ENCODE data around the gene GALNT16. TPM values are rescaled to one million over a fixed set of nuclear protein-coding genes. Genes with fewer than 3 reads are reported as not detected.

GALNT16 gene
- total and polyA plus RNA-seq, 2 donors (not counting 1 experiment from before 2014, with no cell fraction given): 0.09 to 3.4 TPM

DNA sequence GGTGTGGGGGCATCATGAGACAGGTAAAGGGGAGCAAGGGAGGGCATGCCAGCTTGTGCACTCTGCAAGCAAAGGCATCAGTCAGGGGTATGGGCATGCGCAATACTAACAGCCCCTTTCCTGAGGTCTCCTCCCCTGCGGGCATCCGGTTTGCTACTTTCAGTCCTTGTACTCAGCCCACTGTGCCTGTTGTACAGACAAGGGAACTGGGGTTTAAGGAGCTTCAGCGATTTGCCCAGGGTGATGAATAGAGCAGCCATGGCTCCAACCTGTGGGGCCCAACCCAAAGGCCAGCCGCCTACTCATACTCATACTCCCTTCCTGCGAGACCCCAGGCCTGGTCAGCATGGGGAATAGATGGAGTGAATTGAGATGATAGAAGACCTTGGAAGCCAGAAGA, 66.7 kb downstream of the GALNT16 start:
- WGBS (ENCODE audit: insufficient coverage): 67% methylated on average over 3 of the region's 6 CpGs
- no peak overlapping the region for H3K27ac Mint-ChIP-seq
- no peaks in the 10 kb centered on the region for H3K79me2 ChIP-seq (ENCODE audit: control insufficient read depth, insufficient read depth, low read length)
- ATAC-seq (ENCODE audit: low read depth) (no peak), DNase-seq (no peak)
- H3K9me3 Mint-ChIP-seq (ENCODE audit: insufficient read depth): no peaks in the 10 kb centered on the region
- no peaks in the 10 kb centered on the region for H3K36me3 ChIP-seq (replicated peaks in 1 of 2; ENCODE audit: control extremely low read depth in 1 of 2, control insufficient read depth in 1 of 2, extremely low read depth in 1 of 2, insufficient read depth in 2 of 2, low read length in 1 of 2)
- H2AFZ ChIP-seq (ENCODE audit: insufficient read depth, low read depth, low read length, poor library complexity, severe bottlenecking): no peak overlapping the region
- TF ChIP-seq, protein P1, sequence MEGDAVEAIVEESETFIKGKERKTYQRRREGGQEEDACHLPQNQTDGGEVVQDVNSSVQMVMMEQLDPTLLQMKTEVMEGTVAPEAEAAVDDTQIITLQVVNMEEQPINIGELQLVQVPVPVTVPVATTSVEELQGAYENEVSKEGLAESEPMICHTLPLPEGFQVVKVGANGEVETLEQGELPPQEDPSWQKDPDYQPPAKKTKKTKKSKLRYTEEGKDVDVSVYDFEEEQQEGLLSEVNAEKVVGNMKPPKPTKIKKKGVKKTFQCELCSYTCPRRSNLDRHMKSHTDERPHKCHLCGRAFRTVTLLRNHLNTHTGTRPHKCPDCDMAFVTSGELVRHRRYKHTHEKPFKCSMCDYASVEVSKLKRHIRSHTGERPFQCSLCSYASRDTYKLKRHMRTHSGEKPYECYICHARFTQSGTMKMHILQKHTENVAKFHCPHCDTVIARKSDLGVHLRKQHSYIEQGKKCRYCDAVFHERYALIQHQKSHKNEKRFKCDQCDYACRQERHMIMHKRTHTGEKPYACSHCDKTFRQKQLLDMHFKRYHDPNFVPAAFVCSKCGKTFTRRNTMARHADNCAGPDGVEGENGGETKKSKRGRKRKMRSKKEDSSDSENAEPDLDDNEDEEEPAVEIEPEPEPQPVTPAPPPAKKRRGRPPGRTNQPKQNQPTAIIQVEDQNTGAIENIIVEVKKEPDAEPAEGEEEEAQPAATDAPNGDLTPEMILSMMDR (IDR thresholded peaks at IDR 0.05): no peak
- no peak for TF ChIP-seq EZH2 (IDR thresholded peaks at IDR 0.05; ENCODE audit: borderline replicate concordance, insufficient read depth, low read depth, low read length, poor library complexity, severe bottlenecking)
- no peak overlapping the region for H3K4me3 Mint-ChIP-seq
- H3K4me2 ChIP-seq (replicated peaks; ENCODE audit: low read depth, low read length, poor library complexity, severe bottlenecking): no peak overlapping the region
- no peaks in the 10 kb centered on the region for H3K9me3 ChIP-seq (ENCODE audit: control extremely low read depth in 1 of 3, control insufficient read depth in 2 of 3, insufficient read depth in 1 of 3, low read length in 2 of 3)
- no peak overlapping the region for H3K4me3 ChIP-seq (ENCODE audit: control extremely low read depth in 1 of 5, extremely low read depth in 1 of 5, insufficient read depth in 1 of 5, low read depth in 2 of 5, low read length in 4 of 5)
- no peaks in the 10 kb centered on the region for H4K20me1 ChIP-seq (ENCODE audit: control insufficient read depth, insufficient read depth, low read length, poor library complexity, severe bottlenecking)
- CTCF ChIA-PET: no interaction called here
- no peak overlapping the region for H3K27ac ChIP-seq (ENCODE audit: low read length in 2 of 2)
- no peaks in the 10 kb centered on the region for H3K27me3 ChIP-seq (replicated peaks in 1 of 4; ENCODE audit: control extremely low read depth in 1 of 4, control insufficient read depth in 3 of 4, insufficient read depth in 4 of 4, low read length in 3 of 4)
- H3K4me1 ChIP-seq (ENCODE audit: control insufficient read depth in 2 of 2, insufficient read depth in 2 of 2, low read length in 2 of 2): no peaks in the 10 kb centered on the region
- no peaks in the 10 kb centered on the region for H3K4me1 Mint-ChIP-seq
- peaks cover 3% of the 10 kb centered on the region for H3K27me3 Mint-ChIP-seq
- H3K9ac ChIP-seq (ENCODE audit: low read length): no peak overlapping the region
- POLR2A ChIA-PET: no interaction called here
- intact Hi-C loops (cut with micrococcal nuclease): no loop called here

DNA sequence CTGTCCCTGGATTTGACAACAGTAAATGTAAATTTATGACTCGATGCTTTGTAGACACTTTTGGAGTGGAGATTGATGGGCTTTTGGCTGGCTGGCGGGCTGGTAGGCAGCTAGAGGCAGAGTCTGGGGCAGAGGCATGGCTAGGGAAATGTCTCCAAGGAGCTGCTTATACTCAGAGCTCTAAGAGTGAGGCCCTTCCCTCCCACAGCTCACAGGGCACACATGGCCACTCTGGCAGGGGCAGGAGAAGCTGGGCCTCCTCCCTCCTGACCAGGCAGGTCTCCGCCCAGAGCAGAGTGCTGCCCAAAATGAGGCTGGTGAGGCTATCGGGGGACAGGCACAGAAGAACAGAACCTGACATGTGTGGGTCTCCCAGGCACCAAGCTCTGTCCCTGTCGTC, 67.5 kb downstream of the GALNT16 start:
- H3K27ac Mint-ChIP-seq: no peak overlapping the region

More for the DNA sequence above, 67.5 kb downstream of the GALNT16 start:
- DNase-seq: no peak
- no peak overlapping the region for H2AFZ ChIP-seq (ENCODE audit: insufficient read depth, low read depth, low read length, poor library complexity, severe bottlenecking)
- no peaks in the 10 kb centered on the region for H4K20me1 ChIP-seq (ENCODE audit: control insufficient read depth, insufficient read depth, low read length, poor library complexity, severe bottlenecking)
- TF ChIP-seq, protein P1 (IDR thresholded peaks at IDR 0.05): no peak
- TF ChIP-seq EZH2 (IDR thresholded peaks at IDR 0.05; ENCODE audit: borderline replicate concordance, insufficient read depth, low read depth, low read length, poor library complexity, severe bottlenecking): no peak
- ChIA-PET CTCF (interaction anchor here (1.0 kb wide), 1 partner anchor 132 kb away, joined by 4 read pairs; no protein-coding TSS in a partner anchor), POLR2A (no interaction called here)
- H3K4me3 Mint-ChIP-seq: no peak overlapping the region
- no peak overlapping the region for H3K9ac ChIP-seq (ENCODE audit: low read length)
- no peak overlapping the region for H3K4me2 ChIP-seq (replicated peaks; ENCODE audit: low read depth, low read length, poor library complexity, severe bottlenecking)
- ATAC-seq (ENCODE audit: low read depth): no peak
- peaks cover 3% of the 10 kb centered on the region for H3K27me3 Mint-ChIP-seq
- no peaks in the 10 kb centered on the region for H3K79me2 ChIP-seq (ENCODE audit: control insufficient read depth, insufficient read depth, low read length)
- no peaks in the 10 kb centered on the region for H3K4me1 Mint-ChIP-seq
- H3K27me3 ChIP-seq (replicated peaks in 1 of 4; ENCODE audit: control extremely low read depth in 1 of 4, control insufficient read depth in 3 of 4, insufficient read depth in 4 of 4, low read length in 3 of 4): no peaks in the 10 kb centered on the region
- no peaks in the 10 kb centered on the region for H3K9me3 ChIP-seq (ENCODE audit: control extremely low read depth in 1 of 3, control insufficient read depth in 2 of 3, insufficient read depth in 1 of 3, low read length in 2 of 3)
- WGBS (ENCODE audit: insufficient coverage): 83% methylated on average over 4 of the region's 5 CpGs
- intact Hi-C loops (cut with micrococcal nuclease): no loop called here
- no peaks in the 10 kb centered on the region for H3K36me3 ChIP-seq (replicated peaks in 1 of 2; ENCODE audit: control extremely low read depth in 1 of 2, control insufficient read depth in 1 of 2, extremely low read depth in 1 of 2, insufficient read depth in 2 of 2, low read length in 1 of 2)
- H3K9me3 Mint-ChIP-seq (ENCODE audit: insufficient read depth): no peaks in the 10 kb centered on the region
- no peak overlapping the region for H3K27ac ChIP-seq (ENCODE audit: low read length in 2 of 2)
- no peak overlapping the region for H3K4me3 ChIP-seq (ENCODE audit: control extremely low read depth in 1 of 5, extremely low read depth in 1 of 5, insufficient read depth in 1 of 5, low read depth in 2 of 5, low read length in 4 of 5)
- no peaks in the 10 kb centered on the region for H3K4me1 ChIP-seq (ENCODE audit: control insufficient read depth in 2 of 2, insufficient read depth in 2 of 2, low read length in 2 of 2)
